NCI-H345 treated with DMSO at 0.1 percent for 48 hours (cell line): ENCODE data around the gene CPNE4.

ENCODE experiments used
- DNase-seq: peaks from one replicate; lab custom pipeline; 2025; ENCODE audit not compliant: unreplicated experiment; lab: John Stamatoyannopoulos, UW

Gene CPNE4

GRCh38 chr3:132017137-132017536 lies 17.7 kb downstream of the CPNE4 start:
- DNase-seq, result no peak

- no peak for DNase-seq
Measured at GRCh38 chr3:132016061-132017041, 18.5 kb downstream of the CPNE4 start.

- no peak for DNase-seq
Measured at GRCh38 chr3:132014105-132014504, 20.7 kb downstream of the CPNE4 start.

GRCh38 chr3:132009241-132009640 lies 25.6 kb downstream of the CPNE4 start:
- no peak for DNase-seq

GRCh38 chr3:132008837-132009236 lies 26.0 kb downstream of the CPNE4 start:
- no peak for DNase-seq

- DNase-seq, result no peak
Measured at GRCh38 chr3:132007617-132008016, 27.2 kb downstream of the CPNE4 start.

GRCh38 chr3:132006605-132007204 lies 28.1 kb downstream of the CPNE4 start:
- no peak for DNase-seq

- DNase-seq, result no peak
Measured at GRCh38 chr3:132004571-132004970, 30.2 kb downstream of the CPNE4 start.

GRCh38 chr3:132003685-132004084 lies 31.1 kb downstream of the CPNE4 start:
- no peak for DNase-seq

- DNase-seq, result no peak
Measured at GRCh38 chr3:132001999-132002398, 32.8 kb downstream of the CPNE4 start.

GRCh38 chr3:132001036-132001435 lies 33.8 kb downstream of the CPNE4 start:
- no peak for DNase-seq

GRCh38 chr3:131998027-131998426 lies 36.8 kb downstream of the CPNE4 start:
- no peak for DNase-seq

GRCh38 chr3:131995891-131996290 lies 38.9 kb downstream of the CPNE4 start:
- no peak for DNase-seq

- DNase-seq, result no peak
Measured at GRCh38 chr3:131989318-131989717, 45.5 kb downstream of the CPNE4 start.

- no peak for DNase-seq
Measured at GRCh38 chr3:131988209-131988608, 46.6 kb downstream of the CPNE4 start.

- DNase-seq, result no peak
Measured at GRCh38 chr3:131983689-131984088, 51.1 kb downstream of the CPNE4 start.

- no peak for DNase-seq
Measured at GRCh38 chr3:131981323-131981722, 53.5 kb downstream of the CPNE4 start.

- no peak for DNase-seq
Measured at GRCh38 chr3:131976448-131976847, 58.4 kb downstream of the CPNE4 start.

- DNase-seq, result no peak
Measured at GRCh38 chr3:131975047-131975446, 59.8 kb downstream of the CPNE4 start.

GRCh38 chr3:131973731-131974130 lies 61.1 kb downstream of the CPNE4 start:
- DNase-seq, result no peak

GRCh38 chr3:131972550-131972949 lies 62.3 kb downstream of the CPNE4 start:
- no peak for DNase-seq

GRCh38 chr3:131972091-131972490 lies 62.7 kb downstream of the CPNE4 start:
- no peak for DNase-seq
